ENCODE data around the gene PLXNA2.

GRCh38 chr1:208136459-208137182 is 107.6 kb downstream of the PLXNA2 start:
- TF ChIP-seq POLR2A (IDR thresholded peaks at IDR 0.05; ENCODE audit: low read depth, low read length) (no peak), TAF1 (IDR thresholded peaks at IDR 0.05; ENCODE audit: borderline replicate concordance, low read depth, low read length) (no peak), POLR2AphosphoS5 (IDR thresholded peaks at IDR 0.05; ENCODE audit: low read depth, low read length) (no peak)

Data from GM12892 (cell line).